Measurements from ENCODE around the gene USP7. TPM values are rescaled to one million over a fixed set of nuclear protein-coding genes. Genes with fewer than 3 reads are reported as not detected.

The USP7 gene
- total RNA-seq, 2 donors from 2014 or later, result 114 to 140 TPM

DNA sequence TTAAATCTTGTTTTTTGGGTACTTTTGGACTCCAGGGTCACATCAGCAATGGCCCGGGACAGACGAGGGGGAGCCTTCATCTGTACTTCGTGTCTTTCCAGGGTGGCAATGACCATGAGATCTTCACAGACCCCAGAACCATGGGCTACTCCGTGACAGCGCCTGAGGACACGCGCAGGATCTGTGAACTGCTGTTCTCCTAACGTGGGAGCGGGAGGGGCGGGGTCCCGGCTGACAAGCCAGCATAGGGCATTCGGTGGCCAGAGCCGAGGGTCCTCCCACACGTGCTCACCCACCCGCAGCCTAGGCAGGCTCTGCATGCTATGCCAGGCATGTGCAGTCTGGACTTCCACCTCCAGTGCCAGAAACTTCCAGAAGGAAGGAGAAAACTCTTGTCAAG, 116.1 kb downstream of the USP7 start:
- Histone ChIP-seq H3K9me3 (ENCODE audit: control insufficient read depth, low read length) (no peaks in the 10 kb centered on the region), H3K27ac (ENCODE audit: low read depth, low read length) (no peak overlapping the region), H3K27me3 (ENCODE audit: control insufficient read depth, insufficient read depth, low read length, poor library complexity, severe bottlenecking) (no peaks in the 10 kb centered on the region), H3K36me3 (ENCODE audit: control insufficient read depth, insufficient read depth, low read length) (peaks cover 56% of the 10 kb centered on the region), H3K4me3 (ENCODE audit: low read length) (no peak overlapping the region), H3K9ac (ENCODE audit: extremely low read depth, low read length, poor library complexity, severe bottlenecking) (no peak overlapping the region), H3K4me1 (ENCODE audit: control insufficient read depth, insufficient read depth, low read length) (peaks cover 3% of the 10 kb centered on the region)
- WGBS, 2 experiments (ENCODE audit: insufficient coverage in 1 of 2, insufficient read length in 1 of 2), result 94 to 95% methylated on average over 15 of the region's 15 CpGs
- Mint-ChIP-seq H3K4me1 (peaks cover 30% of the 10 kb centered on the region), H3K27me3 (ENCODE audit: insufficient read depth) (no peaks in the 10 kb centered on the region), H3K27ac (peak overlapping the region; percentile 31), H3K36me3 (ENCODE audit: low read depth) (peaks cover 62% of the 10 kb centered on the region), H3K4me3 (no peak overlapping the region), H3K9me3 (no peaks in the 10 kb centered on the region)
- DNase-seq, result no peak
- TF ChIP-seq CTCF (conservative IDR thresholded peaks at IDR 0.05), result no peak

DNA sequence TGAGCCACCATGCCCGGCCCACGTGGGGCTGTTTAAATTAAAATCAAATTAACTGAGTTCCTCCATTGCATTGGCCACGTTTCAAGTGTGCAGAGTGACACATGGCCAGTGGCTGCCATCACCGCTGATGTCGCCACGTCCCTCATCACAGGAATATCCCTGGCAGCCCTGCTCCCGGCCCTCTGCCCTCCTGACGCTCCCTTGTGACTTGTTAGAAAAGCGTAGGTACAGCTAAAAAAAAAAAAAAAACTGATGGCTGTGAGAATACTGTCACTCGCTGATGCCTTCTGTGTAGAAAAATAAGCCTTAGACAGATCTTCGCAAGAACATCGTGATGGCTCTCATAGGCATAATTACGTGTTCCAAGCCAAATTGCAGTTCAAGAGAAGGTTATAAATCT, 116.6 kb downstream of the USP7 start:
- H3K27me3 ChIP-seq (ENCODE audit: control insufficient read depth, insufficient read depth, low read length, poor library complexity, severe bottlenecking), result no peaks in the 10 kb centered on the region
- no peak overlapping the region for H3K27ac ChIP-seq (ENCODE audit: low read depth, low read length)
- Mint-ChIP-seq H3K27me3 (ENCODE audit: insufficient read depth) (no peaks in the 10 kb centered on the region), H3K36me3 (ENCODE audit: low read depth) (peaks cover 60% of the 10 kb centered on the region), H3K9me3 (no peaks in the 10 kb centered on the region), H3K4me3 (no peak overlapping the region), H3K27ac (peak overlapping the region; percentile 77), H3K4me1 (peaks cover 32% of the 10 kb centered on the region)
- TF ChIP-seq CTCF (conservative IDR thresholded peaks at IDR 0.05), result no peak
- H3K36me3 ChIP-seq (ENCODE audit: control insufficient read depth, insufficient read depth, low read length), result peaks cover 51% of the 10 kb centered on the region
- H3K9me3 ChIP-seq (ENCODE audit: control insufficient read depth, low read length), result no peaks in the 10 kb centered on the region
- H3K9ac ChIP-seq (ENCODE audit: extremely low read depth, low read length, poor library complexity, severe bottlenecking), result no peak overlapping the region
- DNase-seq, result no peak
- no peak overlapping the region for H3K4me3 ChIP-seq (ENCODE audit: low read length)
- no peaks in the 10 kb centered on the region for H3K4me1 ChIP-seq (ENCODE audit: control insufficient read depth, insufficient read depth, low read length)
- WGBS, 2 experiments (ENCODE audit: insufficient coverage in 1 of 2, insufficient read length in 1 of 2), result 96 to 97% methylated on average over 11 to 13 of the region's 13 CpGs

DNA sequence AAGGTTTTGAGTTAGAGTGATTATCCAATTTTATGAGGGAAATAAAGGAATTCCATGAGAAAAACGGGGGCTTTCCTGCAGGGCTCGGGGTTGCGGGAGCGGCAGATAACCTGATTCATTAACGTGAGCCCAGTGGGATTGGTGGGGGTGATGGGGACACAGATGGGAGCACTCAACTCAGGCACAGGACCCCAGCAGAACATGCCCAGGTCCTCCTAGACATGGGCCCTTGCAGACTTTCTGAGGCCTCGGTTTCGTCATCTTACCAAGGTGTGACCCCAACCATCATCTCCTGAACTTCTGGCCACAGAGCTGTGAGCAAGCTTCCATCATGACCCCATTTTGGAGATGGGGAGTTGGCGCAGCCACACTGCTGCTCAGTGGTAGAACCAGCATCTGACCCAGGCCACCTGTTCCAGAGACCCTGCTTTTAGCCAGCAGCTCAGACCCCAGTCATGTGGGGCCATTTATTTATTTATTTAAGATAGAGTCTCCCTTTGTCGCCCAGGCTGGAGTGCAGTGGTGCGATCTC, 117.2 kb downstream of the USP7 start:
- 83 to 84% methylated on average over 7 to 10 of the region's 10 CpGs for WGBS, 2 experiments (ENCODE audit: insufficient coverage in 1 of 2, insufficient read length in 1 of 2)
- Mint-ChIP-seq H3K9me3 (no peaks in the 10 kb centered on the region), H3K4me3 (no peak overlapping the region), H3K27me3 (ENCODE audit: insufficient read depth) (no peaks in the 10 kb centered on the region), H3K27ac (peak overlapping the region; percentile 77), H3K4me1 (peaks cover 35% of the 10 kb centered on the region), H3K36me3 (ENCODE audit: low read depth) (peaks cover 57% of the 10 kb centered on the region)
- Histone ChIP-seq H3K36me3 (ENCODE audit: control insufficient read depth, insufficient read depth, low read length) (peaks cover 44% of the 10 kb centered on the region), H3K4me1 (ENCODE audit: control insufficient read depth, insufficient read depth, low read length) (no peaks in the 10 kb centered on the region), H3K27ac (ENCODE audit: low read depth, low read length) (no peak overlapping the region), H3K27me3 (ENCODE audit: control insufficient read depth, insufficient read depth, low read length, poor library complexity, severe bottlenecking) (no peaks in the 10 kb centered on the region), H3K9ac (ENCODE audit: extremely low read depth, low read length, poor library complexity, severe bottlenecking) (no peak overlapping the region), H3K9me3 (ENCODE audit: control insufficient read depth, low read length) (no peaks in the 10 kb centered on the region), H3K4me3 (ENCODE audit: low read length) (no peak overlapping the region)
- no peak for DNase-seq
- no peak for TF ChIP-seq CTCF (conservative IDR thresholded peaks at IDR 0.05)
